ENCODE measurements around the gene PCNA. TPM values are rescaled to one million over a fixed set of nuclear protein-coding genes. Genes with fewer than 3 reads are reported as not detected.

PCNA gene
- total and polyA plus RNA-seq, 2 of the 4 experiments (the other 2 are of a cell fraction): 155 to 213 TPM

DNA sequence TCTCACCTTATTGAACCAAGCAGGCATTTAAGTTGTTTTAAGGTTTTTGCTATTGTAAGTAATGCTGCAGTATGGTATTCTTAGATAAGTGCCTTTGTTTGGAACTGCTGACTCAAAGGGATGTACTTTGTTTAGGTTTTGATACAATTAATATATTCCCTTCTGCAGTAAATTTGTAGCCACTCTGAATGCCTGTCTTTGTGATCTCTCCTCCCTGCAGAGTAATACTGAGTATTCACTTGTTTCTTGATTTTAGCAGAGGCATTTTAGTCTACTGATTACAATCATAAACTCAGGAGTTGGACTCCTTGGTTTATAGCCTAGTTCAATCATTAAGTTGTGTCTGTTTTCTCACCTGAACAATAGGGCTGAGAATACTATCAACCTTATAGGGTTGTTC is 20.4 kb upstream of the PCNA start:
- H3K36me3 ChIP-seq (ENCODE audit: control insufficient read depth, insufficient read depth, low read length): no peaks in the 10 kb centered on the region
- CTCF ChIA-PET: no interaction called here
- H3K4me2 ChIP-seq (ENCODE audit: low read depth, low read length): no peak overlapping the region
- H3K18ac ChIP-seq (ENCODE audit: low read depth, low read length): no peak overlapping the region
- peaks cover 12% of the 10 kb centered on the region for H3K4me1 ChIP-seq (ENCODE audit: control insufficient read depth, insufficient read depth, low read length)
- H3K4me3 ChIP-seq (ENCODE audit: insufficient read depth, low read depth, low read length): no peak overlapping the region
- no TSS peak for BruUV-seq (replicated peaks)
- no peak overlapping the region for H3K56ac ChIP-seq (ENCODE audit: extremely low read depth, insufficient read depth, low read length)
- H2BK20ac ChIP-seq (ENCODE audit: low read depth, low read length): no peak overlapping the region
- H4K8ac ChIP-seq (ENCODE audit: low read depth in 2 of 2, low read length in 2 of 2): no peak overlapping the region
- no peaks in the 10 kb centered on the region for H3K27me3 ChIP-seq (ENCODE audit: control insufficient read depth, insufficient read depth, low read length)
- TF ChIP-seq MXI1 (IDR thresholded peaks at IDR 0.05; ENCODE audit: borderline replicate concordance, low read depth, low read length) (no peak), RCOR1 (IDR thresholded peaks at IDR 0.05; ENCODE audit: insufficient replicate concordance, low read length) (no peak), BHLHE40 (IDR thresholded peaks at IDR 0.05; ENCODE audit: low read depth, low read length) (no peak), RFX5 (IDR thresholded peaks at IDR 0.05; ENCODE audit: low read depth, low read length) (no peak), RAD21 (IDR thresholded peaks at IDR 0.05; ENCODE audit: low read length) (no peak), POLR2A (IDR thresholded peaks at IDR 0.05; ENCODE audit: low read depth, low read length) (no peak), CHD1 (IDR thresholded peaks at IDR 0.05; ENCODE audit: low read depth, low read length) (no peak), SMC3 (IDR thresholded peaks at IDR 0.05; ENCODE audit: low read depth, low read length) (no peak), MAZ (IDR thresholded peaks at IDR 0.05; ENCODE audit: borderline replicate concordance, low read depth, low read length) (no peak), MAFK (IDR thresholded peaks at IDR 0.05; ENCODE audit: low read depth, low read length) (no peak), NFE2L2 (IDR thresholded peaks at IDR 0.05; ENCODE audit: low read depth, low read length) (no peak), FOS (IDR thresholded peaks at IDR 0.05; ENCODE audit: low read depth, low read length) (no peak), CEBPB (IDR thresholded peaks at IDR 0.05; ENCODE audit: low read depth, low read length) (no peak)
- TF ChIP-seq, protein P1, sequence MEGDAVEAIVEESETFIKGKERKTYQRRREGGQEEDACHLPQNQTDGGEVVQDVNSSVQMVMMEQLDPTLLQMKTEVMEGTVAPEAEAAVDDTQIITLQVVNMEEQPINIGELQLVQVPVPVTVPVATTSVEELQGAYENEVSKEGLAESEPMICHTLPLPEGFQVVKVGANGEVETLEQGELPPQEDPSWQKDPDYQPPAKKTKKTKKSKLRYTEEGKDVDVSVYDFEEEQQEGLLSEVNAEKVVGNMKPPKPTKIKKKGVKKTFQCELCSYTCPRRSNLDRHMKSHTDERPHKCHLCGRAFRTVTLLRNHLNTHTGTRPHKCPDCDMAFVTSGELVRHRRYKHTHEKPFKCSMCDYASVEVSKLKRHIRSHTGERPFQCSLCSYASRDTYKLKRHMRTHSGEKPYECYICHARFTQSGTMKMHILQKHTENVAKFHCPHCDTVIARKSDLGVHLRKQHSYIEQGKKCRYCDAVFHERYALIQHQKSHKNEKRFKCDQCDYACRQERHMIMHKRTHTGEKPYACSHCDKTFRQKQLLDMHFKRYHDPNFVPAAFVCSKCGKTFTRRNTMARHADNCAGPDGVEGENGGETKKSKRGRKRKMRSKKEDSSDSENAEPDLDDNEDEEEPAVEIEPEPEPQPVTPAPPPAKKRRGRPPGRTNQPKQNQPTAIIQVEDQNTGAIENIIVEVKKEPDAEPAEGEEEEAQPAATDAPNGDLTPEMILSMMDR (conservative IDR thresholded peaks at IDR 0.05; ENCODE audit: low read depth, low read length): no peak
- TF ChIP-seq, protein P2, sequence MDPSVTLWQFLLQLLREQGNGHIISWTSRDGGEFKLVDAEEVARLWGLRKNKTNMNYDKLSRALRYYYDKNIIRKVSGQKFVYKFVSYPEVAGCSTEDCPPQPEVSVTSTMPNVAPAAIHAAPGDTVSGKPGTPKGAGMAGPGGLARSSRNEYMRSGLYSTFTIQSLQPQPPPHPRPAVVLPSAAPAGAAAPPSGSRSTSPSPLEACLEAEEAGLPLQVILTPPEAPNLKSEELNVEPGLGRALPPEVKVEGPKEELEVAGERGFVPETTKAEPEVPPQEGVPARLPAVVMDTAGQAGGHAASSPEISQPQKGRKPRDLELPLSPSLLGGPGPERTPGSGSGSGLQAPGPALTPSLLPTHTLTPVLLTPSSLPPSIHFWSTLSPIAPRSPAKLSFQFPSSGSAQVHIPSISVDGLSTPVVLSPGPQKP (IDR thresholded peaks at IDR 0.05; ENCODE audit: borderline replicate concordance, low read depth, low read length): no peak
- TF ChIP-seq, protein P3, sequence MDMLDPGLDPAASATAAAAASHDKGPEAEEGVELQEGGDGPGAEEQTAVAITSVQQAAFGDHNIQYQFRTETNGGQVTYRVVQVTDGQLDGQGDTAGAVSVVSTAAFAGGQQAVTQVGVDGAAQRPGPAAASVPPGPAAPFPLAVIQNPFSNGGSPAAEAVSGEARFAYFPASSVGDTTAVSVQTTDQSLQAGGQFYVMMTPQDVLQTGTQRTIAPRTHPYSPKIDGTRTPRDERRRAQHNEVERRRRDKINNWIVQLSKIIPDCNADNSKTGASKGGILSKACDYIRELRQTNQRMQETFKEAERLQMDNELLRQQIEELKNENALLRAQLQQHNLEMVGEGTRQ (IDR thresholded peaks at IDR 0.05; ENCODE audit: low read depth, low read length): no peak
- no peak overlapping the region for H2AFZ ChIP-seq (replicated peaks; ENCODE audit: low read length, poor library complexity)
- ATAC-seq (ENCODE audit: low read depth) (peak; percentile 37), DNase-seq (peak; percentile 16)
- H2AK5ac ChIP-seq (ENCODE audit: low read depth, low read length): no peak overlapping the region
- H4K91ac ChIP-seq (ENCODE audit: insufficient read depth, low read depth, low read length): no peak overlapping the region
- no peaks in the 10 kb centered on the region for H3K9me3 ChIP-seq (ENCODE audit: control insufficient read depth, insufficient read depth, low read length)
- no peak overlapping the region for H4K5ac ChIP-seq (ENCODE audit: low read depth, low read length)
- H4K20me1 ChIP-seq (ENCODE audit: insufficient read depth, low read length): peaks cover 48% of the 10 kb centered on the region; the same call in 1 of the 2 replicates
- H3K4ac ChIP-seq (ENCODE audit: low read depth, low read length): no peak overlapping the region
- H2BK15ac ChIP-seq (ENCODE audit: low read depth, low read length): no peak overlapping the region
- H3K14ac ChIP-seq (replicated peaks; ENCODE audit: low read depth, low read length): no peak overlapping the region
- in situ Hi-C loops (cut with MboI; ENCODE audit: low sequenced_read_pairs) (no loop called here), dilution Hi-C loops (cut with HindIII; ENCODE audit: low sequenced_read_pairs, unreplicated experiment) (no loop called here), intact Hi-C loops (cut with micrococcal nuclease) (loop anchor here (5.0 kb wide), 1 partner anchor 42 kb away; no protein-coding TSS in a partner anchor)
- H3K79me1 ChIP-seq (ENCODE audit: low read depth in 1 of 2, low read length in 2 of 2): peaks cover 43 to 91% of the 10 kb centered on the region in 2 experiments
- no peak overlapping the region for H2BK120ac ChIP-seq (ENCODE audit: low read depth, low read length)
- no peak overlapping the region for H2AK9ac ChIP-seq (replicated peaks; ENCODE audit: low read depth, low read length, poor library complexity)
- H3K9ac ChIP-seq (ENCODE audit: low read depth, low read length): no peak overlapping the region
- no peak overlapping the region for H3K23ac ChIP-seq (ENCODE audit: low read depth, low read length)
- no peak overlapping the region for H3K27ac ChIP-seq (ENCODE audit: insufficient read depth, low read length)
- POLR2A ChIA-PET (ENCODE audit: unreplicated experiment): no interaction called here
- H2BK5ac ChIP-seq (ENCODE audit: low read depth, low read length, poor library complexity, severe bottlenecking): no peak overlapping the region
- peaks cover 22% of the 10 kb centered on the region for H3K9me1 ChIP-seq (ENCODE audit: insufficient read depth, low read length)
